Measurements from ENCODE around the gene HEATR3.

GRCh38 chr16:50153596-50154419 lies 88.0 kb downstream of the HEATR3 start:
- TF ChIP-seq FOXM1 (IDR thresholded peaks at IDR 0.05; ENCODE audit: borderline replicate concordance) = no peak
- TF ChIP-seq LEF1 (IDR thresholded peaks at IDR 0.05; ENCODE audit: borderline replicate concordance) = no peak
- no peak for TF ChIP-seq FOXA1 (IDR thresholded peaks at IDR 0.05)
- TF ChIP-seq TARDBP (IDR thresholded peaks at IDR 0.05) = no peak
- no peak for TF ChIP-seq SP1 (IDR thresholded peaks at IDR 0.05)
- TF ChIP-seq NFRKB (IDR thresholded peaks at IDR 0.05) = no peak
- TF ChIP-seq L3MBTL2 (conservative IDR thresholded peaks at IDR 0.05) = no peak
- no peak for TF ChIP-seq SUZ12 (IDR thresholded peaks at IDR 0.05)
- no peak for TF ChIP-seq ARNT (IDR thresholded peaks at IDR 0.05)
- TF ChIP-seq BHLHE40 (IDR thresholded peaks at IDR 0.05; ENCODE audit: borderline replicate concordance) = no peak
- no peak for TF ChIP-seq PKNOX1 (IDR thresholded peaks at IDR 0.05)

Data from HEK293T (cell line).